OCI-LY7 (cell line): ENCODE measurements around the gene SH3PXD2A. TPM values are rescaled to one million over a fixed set of nuclear protein-coding genes. Genes with fewer than 3 reads are reported as not detected.

ENCODE experiments used
- BruUV-seq: library from RNA; stranded (reverse); fragments of 400-500 nt; replicated peaks from 2 replicates; lab custom pipeline; 2021; lab: Mats Ljungman, UMichigan
- CTCF ChIA-PET: fragments of 300-600 bp; sonication (Branson Sonifier 250); formaldehyde crosslinking; loops from one replicate; lab custom pipeline; 2022; ENCODE audit warnings: antibody characterized with exemption; ENCODE audit not compliant: unreplicated experiment; lab: Charles Lee
- POLR2A ChIA-PET: fragments of 300-600 bp; sonication (Branson Sonifier 250); formaldehyde crosslinking; loops from one replicate; lab custom pipeline; 2022; ENCODE audit warnings: antibody characterized with exemption; lab: Charles Lee
- DNase-seq: peaks from one replicate; pipeline ENCODE4 v3.0.0-alpha.2; 2015; ENCODE audit warnings: low spot score
- H2AFZ ChIP-seq: fragments of 200-600 bp; sonication (generic), shearing (Covaris generic); 2 replicates; pipeline ENCODE4 v1.6.1; 2014; ENCODE audit warnings: mild to moderate bottlenecking, antibody characterized with exemption, low read length, moderate library complexity
- H3K27ac ChIP-seq: fragments of 200-600 bp; sonication (generic); 2 replicates; pipeline ENCODE4 v1.5.1; 2014; ENCODE audit warnings: mixed run types, low read depth, mild to moderate bottlenecking, moderate library complexity, low read length, inconsistent platforms; ENCODE audit not compliant: poor library complexity, severe bottlenecking
- H3K36me3 ChIP-seq: fragments of 200-600 bp; sonication (generic); 2 replicates; pipeline ENCODE4 v1.6.1; 2014; ENCODE audit warnings: mild to moderate bottlenecking, antibody characterized with exemption, low read length, moderate library complexity, mixed read lengths; ENCODE audit not compliant: insufficient read depth
- H3K4me1 ChIP-seq: fragments of 200-600 bp; sonication (generic); 2 replicates; pipeline ENCODE4 v1.5.1; 2014; ENCODE audit warnings: mild to moderate bottlenecking, low read length; ENCODE audit not compliant: insufficient read depth, poor library complexity, severe bottlenecking
- H3K4me2 ChIP-seq: fragments of 200-600 bp; sonication (generic); 2 replicates; pipeline ENCODE4 v1.6.1; 2014; ENCODE audit warnings: mild to moderate bottlenecking, low read length
- H3K4me3 ChIP-seq: fragments of 200-600 bp; sonication (generic); 2 replicates; pipeline ENCODE4 v1.5.1; 2014; ENCODE audit warnings: mild to moderate bottlenecking, low read depth, low read length; ENCODE audit not compliant: poor library complexity, severe bottlenecking
- H3K79me2 ChIP-seq: fragments of 200-600 bp; sonication (generic); 2 replicates; pipeline ENCODE4 v1.6.1; 2016; ENCODE audit warnings: low read depth, mild to moderate bottlenecking, low read length, moderate library complexity, mixed read lengths; ENCODE audit not compliant: insufficient read depth
- H3K9me2 ChIP-seq: fragments of 200-600 bp; sonication (generic); 2 replicates; pipeline ENCODE4 v1.6.1; 2016; ENCODE audit warnings: mild to moderate bottlenecking, low read length, mixed read lengths; ENCODE audit not compliant: insufficient read depth
- H3K9me3 ChIP-seq: fragments of 200-600 bp; sonication (generic); 2 replicates; pipeline ENCODE4 v1.6.1; 2014; ENCODE audit warnings: mild to moderate bottlenecking, mixed run types, low read length, mixed read lengths
- H4K20me1 ChIP-seq: fragments of 200-600 bp; sonication (generic); 2 replicates; pipeline ENCODE4 v1.6.1; 2014; ENCODE audit warnings: mild to moderate bottlenecking, antibody characterized with exemption, low read length, moderate library complexity, mixed read lengths; ENCODE audit not compliant: insufficient read depth
- CTCF ChIP-seq: fragments of 200-600 bp; sonication (generic); conservative IDR thresholded peaks from 2 replicates; pipeline ENCODE4 v1.5.1; 2014; ENCODE audit warnings: mild to moderate bottlenecking, antibody characterized with exemption, low read length, moderate library complexity, mixed read lengths
- EZH2phosphoT487 ChIP-seq: fragments of 200-600 bp; sonication (generic); IDR thresholded peaks from 2 replicates; pipeline ENCODE4 v1.6.1; 2018; ENCODE audit warnings: low read depth, borderline replicate concordance, mild to moderate bottlenecking, mixed run types, antibody characterized with exemption, low read length, moderate library complexity, mixed read lengths
- intact Hi-C: fragments of 100-400 bp; cut with micrococcal nuclease; formaldehyde crosslinking; loops from one replicate; pipeline ENCODE4 v1.10.0; 2022; ENCODE audit not compliant: unreplicated experiment
- total RNA-seq, 2 experiments: library from RNA; depleted of rRNA in 1 of 2; stranded (reverse); fragments of >200 nt in 1 of 2; shearing (Covaris generic) in 1 of 2; gene quantifications; 2 replicates each; pipeline ENCODE4 v1.2.3, GENCODE V29; 2014 to 2022

The SH3PXD2A gene
- total RNA-seq, 2 experiments from 2014 or later: 0.85 to 5.9 TPM

GRCh38 chr10:103590060-103590459 lies 265.3 kb downstream of the SH3PXD2A start:
- Histone ChIP-seq H3K9me2 (no peaks in the 10 kb centered on the region), H3K4me2 (no peak overlapping the region), H2AFZ (no peak overlapping the region), H4K20me1 (no peaks in the 10 kb centered on the region), H3K79me2 (no peaks in the 10 kb centered on the region), H3K36me3 (no peaks in the 10 kb centered on the region), H3K4me3 (no peak overlapping the region), H3K9me3 (no peaks in the 10 kb centered on the region), H3K4me1 (no peaks in the 10 kb centered on the region), H3K27ac (no peak overlapping the region)
- CTCF ChIA-PET: interaction anchor here (0.5 kb wide), 1 partner anchor 168 kb away, joined by 3 read pairs; no protein-coding TSS in a partner anchor
- no TSS peak for BruUV-seq
- no peak for DNase-seq
- TF ChIP-seq CTCF: no peak
- no peak for TF ChIP-seq EZH2phosphoT487
- intact Hi-C loops: loop anchor here (10.0 kb wide), 1 partner anchor 265 kb away; the partner anchor contains the start of gene SH3PXD2A
- POLR2A ChIA-PET: interaction anchor here (1.1 kb wide), 1 partner anchor 199 kb away, joined by 3 read pairs; no protein-coding TSS in a partner anchor

- Histone ChIP-seq H3K27ac (no peak overlapping the region), H2AFZ (no peak overlapping the region), H3K4me2 (no peak overlapping the region), H3K79me2 (no peaks in the 10 kb centered on the region), H3K4me3 (no peak overlapping the region), H3K36me3 (no peaks in the 10 kb centered on the region), H3K9me2 (no peaks in the 10 kb centered on the region), H4K20me1 (no peaks in the 10 kb centered on the region), H3K4me1 (peaks cover 4% of the 10 kb centered on the region), H3K9me3 (no peaks in the 10 kb centered on the region)
- DNase-seq: no peak
- ChIA-PET POLR2A (interaction anchor here (0.6 to 1.1 kb wide), 4 partner anchors 98 to 1259 kb away, joined by 3 to 9 read pairs (median 4); no protein-coding TSS in a partner anchor), CTCF (interaction anchor here (0.5 to 0.9 kb wide), 2 partner anchors 42 to 130 kb away, joined by 3 to 6 read pairs; partner anchors contain the start of gene CALHM1)
- TF ChIP-seq CTCF (no peak), EZH2phosphoT487 (no peak)
- BruUV-seq: no TSS peak
- intact Hi-C loops: no loop called here
Measured at GRCh38 chr10:103589074-103589630, 266.2 kb downstream of the SH3PXD2A start.

- no peaks in the 10 kb centered on the region for H3K36me3 ChIP-seq
- ChIA-PET POLR2A (interaction anchor here (0.7 kb wide), 1 partner anchor 26 kb away, joined by 3 read pairs; no protein-coding TSS in a partner anchor), CTCF (no interaction called here)
- no peaks in the 10 kb centered on the region for H3K79me2 ChIP-seq
- H2AFZ ChIP-seq: no peak overlapping the region
- intact Hi-C loops: no loop called here
- no peaks in the 10 kb centered on the region for H3K9me3 ChIP-seq
- no peak for TF ChIP-seq CTCF
- no peak for TF ChIP-seq EZH2phosphoT487
- H3K9me2 ChIP-seq: no peaks in the 10 kb centered on the region
- no TSS peak for BruUV-seq
- peaks cover 9% of the 10 kb centered on the region for H3K4me1 ChIP-seq
- no peaks in the 10 kb centered on the region for H4K20me1 ChIP-seq
- no peak for DNase-seq
- no peak overlapping the region for H3K4me2 ChIP-seq
- no peak overlapping the region for H3K4me3 ChIP-seq
- H3K27ac ChIP-seq: no peak overlapping the region
Measured at GRCh38 chr10:103587073-103587472, 268.3 kb downstream of the SH3PXD2A start.
